K562 (cell line): ENCODE data around the gene SMAGP. TPM values are rescaled to one million over a fixed set of nuclear protein-coding genes. Genes with fewer than 3 reads are reported as not detected.
A peak's percentile ranks its signal among the peaks of the same experiment; 100 is the strongest.

Source experiments
- CEBPG ChIP-seq, 3 experiments: fragments of 200-800 bp in 1 of 3; sonication (Bioruptor generic) in 1 of 3; sonication (generic) in 1 of 3; formaldehyde crosslinking in 1 of 3; IDR thresholded peaks in 2 of 3; conservative IDR thresholded peaks in 1 of 3; 2 replicates each; pipeline versions ENCODE4 v1.6.1 to v1.8.0; 2016 to 2022; ENCODE audit warnings: missing compliant biosample characterization in 2 of 3, missing genetic modification characterization in 2 of 3, mild to moderate bottlenecking in 1 of 3, missing genetic modification reagents in 1 of 3
- EP300 ChIP-seq: IDR thresholded peaks from 2 replicates; pipeline ENCODE4 v1.6.1; 2012; ENCODE audit warnings: low read length, improper control_type of control experiment
- MTA3 ChIP-seq: fragments of 450-650 bp; formaldehyde crosslinking; IDR thresholded peaks from 2 replicates; pipeline ENCODE4 v1.6.1; 2017; ENCODE audit warnings: mild to moderate bottlenecking, borderline replicate concordance
- RAD21 ChIP-seq, 2 experiments: fragments of 250-450 bp in 1 of 2; fragments of 450-650 bp in 1 of 2; sonication (Bioruptor Pico) in 1 of 2; formaldehyde crosslinking in 1 of 2; IDR thresholded peaks in 1 of 2; conservative IDR thresholded peaks in 1 of 2; 2 replicates each; pipeline versions ENCODE4 v1.4.0 to v1.8.0; 2020 to 2022; ENCODE audit warnings: mild to moderate bottlenecking in 2 of 2, moderate library complexity in 1 of 2
- SNAPC5 ChIP-seq: fragments of 250-450 bp; sonication (Bioruptor Pico); IDR thresholded peaks from 2 replicates; pipeline ENCODE4 v1.8.0; 2021; ENCODE audit warnings: moderate library complexity, mild to moderate bottlenecking, inconsistent platforms
- ZBTB26 ChIP-seq: fragments of 450-650 bp; formaldehyde crosslinking; IDR thresholded peaks from 2 replicates; pipeline ENCODE4 v1.4.0; 2022; ENCODE audit warnings: missing genetic modification characterization
- ZNF41 ChIP-seq: fragments of 250-450 bp; sonication (Bioruptor Pico); conservative IDR thresholded peaks from 2 replicates; pipeline ENCODE4 v1.4.0; 2020; ENCODE audit warnings: mild to moderate bottlenecking
- polyA plus RNA-seq, 8 experiments: library from polyadenylated mRNA; depleted of rRNA in 4 of 8; stranded (reverse) in 5 of 8; unstranded in 3 of 8; fragments of >200 nt; fragmentation: Nextera tagmentation in 2 of 8; fragmentation: Illumina TruSeq in 1 of 8; extraction: Ambion mirVana in 2 of 8; extraction: Trizol in 1 of 8; gene quantifications; 2 replicates each; pipeline versions ENCODE4 v1.2.1 to v1.2.3, GENCODE V29; 2011 to 2014; ENCODE audit warnings: inconsistent platforms in 1 of 8, missing spikeins in 1 of 8
- total RNA-seq, 7 experiments: library from RNA; depleted of rRNA in 6 of 7; stranded (reverse); fragments of >200 nt in 6 of 7; fragmentation: Illumina TruSeq in 2 of 7; extraction: Trizol in 2 of 7; gene quantifications; 2 replicates each; pipeline versions ENCODE4 v1.2.1 to v1.2.3, GENCODE V29; 2011 to 2021; ENCODE audit warnings: low replicate concordance in 1 of 7
- TF ChIP-seq, protein P1 (sequence below), 2 experiments: IDR thresholded peaks in 1 of 2; conservative IDR thresholded peaks in 1 of 2; 2 replicates each; pipeline ENCODE4 v1.6.1; 2016; ENCODE audit warnings: low read depth in 2 of 2, mild to moderate bottlenecking in 1 of 2, missing compliant biosample characterization in 1 of 2, missing genetic modification characterization in 1 of 2, moderate library complexity in 1 of 2
- TF ChIP-seq, protein P2 (sequence below), 2 experiments: fragments of 450-650 bp in 1 of 2; sonication (generic) in 1 of 2; formaldehyde crosslinking in 1 of 2; IDR thresholded peaks; 2 replicates each; pipeline versions ENCODE4 v1.7.1 to v1.9.0; 2016 to 2022; ENCODE audit warnings: inconsistent platforms in 1 of 2, mild to moderate bottlenecking in 1 of 2, missing genetic modification reagents in 1 of 2

SMAGP gene
- total and polyA plus RNA-seq, 9 of the 15 experiments (the other 6 are each of a cell fraction or from before 2014, with no cell fraction given): 23.1 to 62.3 (median 29.9) TPM

DNA sequence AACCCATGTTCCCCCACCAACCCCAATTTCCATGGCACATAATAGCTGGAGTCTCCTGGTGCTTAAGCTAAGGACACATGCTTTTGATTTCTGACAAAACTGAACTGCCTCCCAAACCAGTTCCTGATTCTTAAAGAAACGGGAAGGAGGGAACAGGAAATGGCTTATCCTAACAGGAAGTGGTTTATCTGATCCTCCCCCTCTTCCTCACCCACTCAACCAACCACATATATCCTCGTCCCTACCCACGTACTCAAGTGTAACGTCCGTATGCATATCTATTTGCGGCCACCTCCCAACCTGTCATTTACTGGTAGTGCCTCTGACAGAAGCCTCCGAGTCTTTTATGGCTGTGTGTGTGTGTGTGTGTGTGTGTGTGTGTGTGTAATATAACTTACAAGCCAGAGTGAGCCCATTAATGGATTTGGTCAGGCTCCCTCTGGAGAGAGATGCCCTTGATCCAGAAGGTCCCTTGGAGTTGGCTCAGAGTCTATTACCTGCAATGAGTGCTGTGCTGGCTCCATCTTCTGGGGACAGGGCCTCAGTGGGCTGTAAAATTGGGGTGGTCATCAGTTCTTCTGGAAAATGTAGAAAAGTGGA, 23.9 kb downstream of the SMAGP start (continued):
- TF ChIP-seq ZBTB26 (CRISPR knock-in tag) (peak; percentile 97), EP300 (peak; percentile 90), CEBPG (CRISPR knock-in tag; IDR thresholded peaks at IDR 0.05) (no peak), CEBPG (tag; conservative IDR thresholded peaks at IDR 0.05 in 1 of 2, IDR thresholded peaks at IDR 0.05 in 1 of 2) (0 out of 4 replicates have a peak, but pooled peaks of 1 of the 2 experiments have one; percentile 29), RAD21 (CRISPR knock-in tag; conservative IDR thresholded peaks at IDR 0.05 in 1 of 2, IDR thresholded peaks at IDR 0.05 in 1 of 2) (peak; percentile 55 to 71), SNAPC5 (CRISPR knock-in tag) (no peak), ZNF41 (CRISPR knock-in tag) (0 out of 2 replicates have a peak, but pooled peaks have one; percentile 52), MTA3 (peak; percentile 74; the same call in 1 of the 2 replicates)
- TF ChIP-seq, protein P1, sequence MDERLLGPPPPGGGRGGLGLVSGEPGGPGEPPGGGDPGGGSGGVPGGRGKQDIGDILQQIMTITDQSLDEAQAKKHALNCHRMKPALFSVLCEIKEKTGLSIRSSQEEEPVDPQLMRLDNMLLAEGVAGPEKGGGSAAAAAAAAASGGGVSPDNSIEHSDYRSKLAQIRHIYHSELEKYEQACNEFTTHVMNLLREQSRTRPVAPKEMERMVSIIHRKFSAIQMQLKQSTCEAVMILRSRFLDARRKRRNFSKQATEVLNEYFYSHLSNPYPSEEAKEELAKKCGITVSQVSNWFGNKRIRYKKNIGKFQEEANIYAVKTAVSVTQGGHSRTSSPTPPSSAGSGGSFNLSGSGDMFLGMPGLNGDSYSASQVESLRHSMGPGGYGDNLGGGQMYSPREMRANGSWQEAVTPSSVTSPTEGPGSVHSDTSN (CRISPR knock-in tag; IDR thresholded peaks at IDR 0.05; ENCODE audit: low read depth): no peak
- TF ChIP-seq, protein P1 (tag; conservative IDR thresholded peaks at IDR 0.05; ENCODE audit: low read depth): peak; percentile 48; the same call in 1 of the 2 replicates
- TF ChIP-seq, protein P2, sequence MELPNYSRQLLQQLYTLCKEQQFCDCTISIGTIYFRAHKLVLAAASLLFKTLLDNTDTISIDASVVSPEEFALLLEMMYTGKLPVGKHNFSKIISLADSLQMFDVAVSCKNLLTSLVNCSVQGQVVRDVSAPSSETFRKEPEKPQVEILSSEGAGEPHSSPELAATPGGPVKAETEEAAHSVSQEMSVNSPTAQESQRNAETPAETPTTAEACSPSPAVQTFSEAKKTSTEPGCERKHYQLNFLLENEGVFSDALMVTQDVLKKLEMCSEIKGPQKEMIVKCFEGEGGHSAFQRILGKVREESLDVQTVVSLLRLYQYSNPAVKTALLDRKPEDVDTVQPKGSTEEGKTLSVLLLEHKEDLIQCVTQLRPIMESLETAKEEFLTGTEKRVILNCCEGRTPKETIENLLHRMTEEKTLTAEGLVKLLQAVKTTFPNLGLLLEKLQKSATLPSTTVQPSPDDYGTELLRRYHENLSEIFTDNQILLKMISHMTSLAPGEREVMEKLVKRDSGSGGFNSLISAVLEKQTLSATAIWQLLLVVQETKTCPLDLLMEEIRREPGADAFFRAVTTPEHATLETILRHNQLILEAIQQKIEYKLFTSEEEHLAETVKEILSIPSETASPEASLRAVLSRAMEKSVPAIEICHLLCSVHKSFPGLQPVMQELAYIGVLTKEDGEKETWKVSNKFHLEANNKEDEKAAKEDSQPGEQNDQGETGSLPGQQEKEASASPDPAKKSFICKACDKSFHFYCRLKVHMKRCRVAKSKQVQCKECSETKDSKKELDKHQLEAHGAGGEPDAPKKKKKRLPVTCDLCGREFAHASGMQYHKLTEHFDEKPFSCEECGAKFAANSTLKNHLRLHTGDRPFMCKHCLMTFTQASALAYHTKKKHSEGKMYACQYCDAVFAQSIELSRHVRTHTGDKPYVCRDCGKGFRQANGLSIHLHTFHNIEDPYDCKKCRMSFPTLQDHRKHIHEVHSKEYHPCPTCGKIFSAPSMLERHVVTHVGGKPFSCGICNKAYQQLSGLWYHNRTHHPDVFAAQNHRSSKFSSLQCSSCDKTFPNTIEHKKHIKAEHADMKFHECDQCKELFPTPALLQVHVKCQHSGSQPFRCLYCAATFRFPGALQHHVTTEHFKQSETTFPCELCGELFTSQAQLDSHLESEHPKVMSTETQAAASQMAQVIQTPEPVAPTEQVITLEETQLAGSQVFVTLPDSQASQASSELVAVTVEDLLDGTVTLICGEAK (IDR thresholded peaks at IDR 0.05): peak; percentile 88
- TF ChIP-seq, protein P2 (CRISPR knock-in tag; IDR thresholded peaks at IDR 0.05): no peak
